Breast epithelium (tissue), 3 donors: ENCODE results near the gene ARHGAP27.

ENCODE experiments used
- CTCF ChIP-seq, 3 donors: fragments of 450-650 bp; IDR thresholded peaks; one replicate each; pipeline ENCODE4 v1.5.1; 2016 to 2017; ENCODE audit warnings: antibody characterized with exemption in 3 of 3, mild to moderate bottlenecking in 3 of 3, moderate library complexity in 3 of 3
- POLR2A ChIP-seq: fragments of 450-650 bp; IDR thresholded peaks from one replicate; pipeline ENCODE4 v1.6.1; 2016; ENCODE audit warnings: antibody characterized with exemption, mild to moderate bottlenecking, moderate library complexity
- POLR2AphosphoS5 ChIP-seq, 3 donors: sonication (generic); formaldehyde crosslinking; IDR thresholded peaks; one replicate each; pipeline ENCODE4 v1.6.1; 2017; ENCODE audit warnings: antibody characterized with exemption in 3 of 3

DNA sequence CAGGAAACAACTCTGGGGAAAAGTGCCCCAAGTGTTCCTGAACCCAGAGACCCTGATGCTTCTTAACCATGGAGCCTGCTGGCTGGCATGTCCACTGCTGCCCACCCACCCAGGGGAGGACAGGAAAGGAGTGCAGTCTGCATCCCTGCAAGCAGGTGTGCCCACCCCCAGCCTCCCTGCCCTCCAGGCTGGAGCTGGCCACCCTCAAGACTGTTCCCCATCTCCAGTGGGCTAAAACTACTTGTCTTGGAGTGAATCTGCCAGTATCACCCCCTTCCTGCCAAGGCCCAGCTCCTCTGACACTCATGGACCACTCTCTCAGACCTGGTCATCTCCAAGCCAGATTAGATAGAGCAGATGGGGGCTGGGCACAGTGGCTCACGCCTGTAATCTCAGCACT is 29.8 kb downstream of the ARHGAP27 start:
- TF ChIP-seq CTCF (IDR thresholded peaks at IDR 0.05) (no peak), POLR2AphosphoS5 (IDR thresholded peaks at IDR 0.05) (no peak), POLR2A (no peak)
